Activated CD4-positive, alpha-beta T cell treated with anti-CD3 and anti-CD28 coated beads, Interleukin-2, Interleukin-6, amounts not matched to agents 100 ng/mL and 50 ng/mL, durations not matched to agents 16 hours and 8 hours (primary cell): ENCODE measurements around the gene SAPCD1.
A peak's percentile ranks its signal among the peaks of the same experiment; 100 is the strongest.

Source experiments
- DNase-seq: peaks from one replicate; pipeline ENCODE4 v3.0.0-alpha.2; 2020

SAPCD1 gene

GRCh38 chr6:31762356-31762755 is at the start of gene SAPCD1:
Gene SAPCD1, plus strand, starts transcription at chr6:31762656. Its CDS starts 399 bp downstream, at chr6:31763055.
- no peak for DNase-seq

- DNase-seq = no peak
Observed at GRCh38 chr6:31713465-31713864, 49.0 kb upstream of the SAPCD1 start.

GRCh38 chr6:31713991-31714684 is 48.3 kb upstream of the SAPCD1 start:
- DNase-seq = no peak

GRCh38 chr6:31715022-31715958 is 47.2 kb upstream of the SAPCD1 start, which contains the start of gene LY6G6D:
Gene LY6G6D, plus strand, starts transcription at chr6:31715348. Its CDS starts 8 bp downstream, at chr6:31715356.
- DNase-seq = no peak

- DNase-seq = no peak
Observed at GRCh38 chr6:31717499-31718222, 44.8 kb upstream of the SAPCD1 start.

GRCh38 chr6:31718265-31718664 is 44.2 kb upstream of the SAPCD1 start:
- no peak for DNase-seq

GRCh38 chr6:31719001-31719400 is 43.5 kb upstream of the SAPCD1 start:
- DNase-seq = no peak

- DNase-seq = no peak
Observed at GRCh38 chr6:31720196-31720770, 42.2 kb upstream of the SAPCD1 start.

GRCh38 chr6:31721351-31722020 is 41.0 kb upstream of the SAPCD1 start, which contains the start of gene LY6G6C:
Gene LY6G6C, minus strand, starts transcription at chr6:31721746. Its CDS starts 67 bp downstream, at chr6:31721679.
- no peak for DNase-seq

- DNase-seq = no peak
Observed at GRCh38 chr6:31722173-31722572, 40.3 kb upstream of the SAPCD1 start.

- DNase-seq = no peak
Observed at GRCh38 chr6:31723245-31723979, 39.0 kb upstream of the SAPCD1 start, which contains the start of gene MPIG6B. Gene MPIG6B, plus strand, starts transcription at chr6:31723373. Its CDS starts 11 bp downstream, at chr6:31723384.

- DNase-seq = no peak
Observed at GRCh38 chr6:31723980-31724691, 38.3 kb upstream of the SAPCD1 start.

GRCh38 chr6:31725502-31726350 is 36.7 kb upstream of the SAPCD1 start:
- DNase-seq = no peak

GRCh38 chr6:31727034-31727716 is 35.3 kb upstream of the SAPCD1 start:
- DNase-seq = no peak

GRCh38 chr6:31727717-31728671 is 34.5 kb upstream of the SAPCD1 start:
- no peak for DNase-seq

GRCh38 chr6:31728767-31729514 is 33.5 kb upstream of the SAPCD1 start, which contains the start of gene DDAH2:
Gene DDAH2, minus strand, starts transcription at chr6:31729299. Its CDS starts 138 bp downstream, at chr6:31729161.
- DNase-seq = no peak

GRCh38 chr6:31729515-31729978 is 32.9 kb upstream of the SAPCD1 start:
- peak; percentile 88 for DNase-seq
